HepG2 (cell line): ENCODE measurements around the gene TGM1. TPM values are rescaled to one million over a fixed set of nuclear protein-coding genes. Genes with fewer than 3 reads are reported as not detected.

Source experiments
- CCAR2 ChIP-seq: fragments of 200-400 bp; formaldehyde crosslinking; optimal IDR thresholded peaks from 2 replicates; pipeline ENCODE3; 2018; ENCODE audit warnings: low read depth, mild to moderate bottlenecking, low read length, moderate library complexity
- CHCHD3 ChIP-seq: sonication (generic); formaldehyde crosslinking; IDR thresholded peaks from 2 replicates; pipeline ENCODE4 v1.8.0; 2022; ENCODE audit warnings: mild to moderate bottlenecking, missing genetic modification reagents, moderate library complexity
- ISL2 ChIP-seq: sonication (generic); formaldehyde crosslinking; IDR thresholded peaks from 2 replicates; pipeline ENCODE4 v1.5.0; 2020; ENCODE audit warnings: missing genetic modification reagents
- NFKB2 ChIP-seq: sonication (generic); formaldehyde crosslinking; IDR thresholded peaks from 2 replicates; pipeline ENCODE4 v1.4.0; 2020; ENCODE audit warnings: missing genetic modification reagents, borderline replicate concordance
- RAD21 ChIP-seq: fragments of 450-650 bp; formaldehyde crosslinking; IDR thresholded peaks from 2 replicates; pipeline ENCODE4 v1.5.0; 2020; ENCODE audit warnings: mild to moderate bottlenecking
- THAP11 ChIP-seq: IDR thresholded peaks from 2 replicates; pipeline ENCODE4 v1.6.1; 2016; ENCODE audit warnings: missing biosample characterization, missing genetic modification reagents
- ZNF256 ChIP-seq: sonication (generic); formaldehyde crosslinking; conservative IDR thresholded peaks from 2 replicates; pipeline ENCODE4 v1.4.0; 2020; ENCODE audit warnings: missing genetic modification reagents
- ZNF446 ChIP-seq: sonication (generic); formaldehyde crosslinking; IDR thresholded peaks from 2 replicates; pipeline ENCODE4 v1.5.0; 2020; ENCODE audit warnings: mild to moderate bottlenecking, missing genetic modification reagents
- ZNF468 ChIP-seq: sonication (generic); formaldehyde crosslinking; IDR thresholded peaks from 2 replicates; pipeline ENCODE4 v1.8.0; 2022; ENCODE audit warnings: mild to moderate bottlenecking, moderate library complexity, missing genetic modification reagents
- ZNF616 ChIP-seq: sonication (generic); formaldehyde crosslinking; IDR thresholded peaks from 2 replicates; pipeline ENCODE4 v1.5.0; 2020; ENCODE audit warnings: low read depth, mild to moderate bottlenecking, missing genetic modification reagents
- ZNF891 ChIP-seq: sonication (generic); formaldehyde crosslinking; IDR thresholded peaks from 2 replicates; pipeline ENCODE4 v1.5.0; 2020; ENCODE audit warnings: mild to moderate bottlenecking, missing genetic modification reagents
- polyA plus RNA-seq, 8 experiments: library from polyadenylated mRNA; depleted of rRNA in 3 of 8; stranded (reverse) in 7 of 8; unstranded in 1 of 8; fragments of >200 nt; fragmentation: Illumina TruSeq in 4 of 8; extraction: Trizol in 4 of 8; gene quantifications; 2 replicates each; pipeline versions ENCODE4 v1.2.1 to v1.2.3, GENCODE V29; 2011 to 2016; ENCODE audit warnings: low read depth in 4 of 8, missing spikeins in 1 of 8, mixed read lengths in 1 of 8; ENCODE audit not compliant: insufficient read depth in 1 of 8
- total RNA-seq, 5 experiments: library from RNA; depleted of rRNA; stranded (reverse); fragments of >200 nt; fragmentation: Illumina TruSeq; extraction: Trizol; gene quantifications; 2 replicates each; pipeline ENCODE4 v1.2.3, GENCODE V29; 2016; ENCODE audit warnings: low read depth in 1 of 5
- TF ChIP-seq, protein P1 (sequence below): sonication (generic); formaldehyde crosslinking; IDR thresholded peaks from 2 replicates; pipeline ENCODE4 v1.4.0; 2020; ENCODE audit warnings: missing genetic modification reagents; ENCODE audit errors: not compliant biosample characterization
- TF ChIP-seq, protein P2 (sequence below): sonication (generic); formaldehyde crosslinking; IDR thresholded peaks from 2 replicates; pipeline ENCODE4 v1.5.0; 2020; ENCODE audit warnings: missing genetic modification reagents, mild to moderate bottlenecking, borderline replicate concordance
- TF ChIP-seq, protein P3 (sequence below), 2 experiments: fragments of 450-650 bp in 1 of 2; sonication (generic) in 1 of 2; formaldehyde crosslinking; IDR thresholded peaks; 2 replicates each; pipeline versions ENCODE4 v1.5.0 to v1.8.0; 2020 to 2022; ENCODE audit warnings: mild to moderate bottlenecking in 1 of 2, missing genetic modification reagents in 1 of 2
- TF ChIP-seq, protein P4 (sequence below): IDR thresholded peaks from 2 replicates; pipeline ENCODE4 v1.6.1; 2012; ENCODE audit warnings: low read depth, low read length, improper control_type of control experiment
- TF ChIP-seq, protein P5 (sequence below): sonication (generic); formaldehyde crosslinking; IDR thresholded peaks from 2 replicates; pipeline ENCODE4 v1.5.0; 2020; ENCODE audit warnings: missing genetic modification reagents, mild to moderate bottlenecking, borderline replicate concordance
- TF ChIP-seq, protein P6 (sequence below): sonication (generic); formaldehyde crosslinking; IDR thresholded peaks from 2 replicates; pipeline ENCODE4 v1.8.0; 2022; ENCODE audit warnings: missing genetic modification reagents, mild to moderate bottlenecking, inconsistent platforms, borderline replicate concordance
- TF ChIP-seq, protein P7 (sequence below): sonication (generic); formaldehyde crosslinking; IDR thresholded peaks from 2 replicates; pipeline ENCODE4 v1.4.0; 2020; ENCODE audit warnings: missing genetic modification reagents

Gene TGM1
- total and polyA plus RNA-seq, 2 of the 13 experiments (the other 11 are each of a cell fraction or from before 2014, with no cell fraction given), result 3.2 to 10.6 TPM

DNA sequence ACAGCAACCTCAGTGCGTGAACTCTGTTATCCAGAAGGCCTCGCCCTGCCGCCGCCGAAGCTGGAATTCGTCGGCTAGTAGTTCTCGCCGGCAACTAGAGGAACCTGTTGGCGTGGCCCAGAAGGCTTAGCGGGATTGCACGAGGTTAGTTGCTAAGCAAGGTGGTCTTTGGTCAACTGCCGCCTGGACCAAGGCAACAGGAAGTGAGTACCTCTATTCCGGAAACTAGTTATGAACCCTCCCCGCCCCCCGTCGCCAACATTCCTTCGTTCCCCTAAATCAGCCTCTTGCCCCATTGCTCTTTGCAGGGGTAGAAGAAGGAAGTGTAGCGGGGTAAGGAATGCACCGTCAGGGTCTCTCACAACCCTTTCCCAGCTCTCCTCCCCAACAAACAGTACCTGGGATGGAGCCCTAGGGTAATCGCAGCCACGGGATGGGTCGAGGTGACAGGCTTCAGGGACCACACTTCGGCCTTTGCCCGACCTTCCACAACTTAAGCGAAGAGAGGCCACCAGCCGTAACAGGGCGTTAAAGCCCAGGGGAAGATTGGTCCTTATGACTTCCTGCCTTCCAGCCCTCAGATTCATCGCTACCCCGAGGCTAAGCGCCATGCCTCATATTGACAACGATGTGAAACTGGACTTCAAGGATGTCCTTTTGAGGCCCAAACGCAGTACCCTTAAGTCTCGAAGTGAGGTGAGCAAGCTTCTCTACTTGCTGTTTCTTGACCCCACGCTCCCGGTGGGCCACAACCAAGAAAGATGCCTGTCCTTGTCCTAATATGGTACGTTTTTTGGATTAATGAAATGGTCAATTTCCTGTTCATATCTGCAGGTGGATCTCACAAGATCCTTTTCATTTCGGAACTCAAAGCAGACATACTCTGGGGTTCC, 30.1 kb downstream of the TGM1 start, which contains the start of gene GMPR2 (continued):
- TF ChIP-seq ZNF256 (peak; percentile 79; the same call in 1 of the 2 replicates), NFKB2 (CRISPR knock-in tag) (peak; percentile 95), ZNF891 (CRISPR knock-in tag) (peak; percentile 87), ZNF616 (peak; percentile 91), CCAR2 (peak; percentile 89), RAD21 (peak; percentile 49; the same call in 1 of the 2 replicates), ZNF446 (peak; percentile 57; the same call in 1 of the 2 replicates), ISL2 (CRISPR knock-in tag) (peak; percentile 62), THAP11 (CRISPR knock-in tag) (peak; percentile 95), ZNF468 (CRISPR knock-in tag) (0 out of 2 replicates have a peak, but pooled peaks have one; percentile 34), CHCHD3 (CRISPR knock-in tag) (peak; percentile 89; the same call in 1 of the 2 replicates)
- TF ChIP-seq, protein P1, sequence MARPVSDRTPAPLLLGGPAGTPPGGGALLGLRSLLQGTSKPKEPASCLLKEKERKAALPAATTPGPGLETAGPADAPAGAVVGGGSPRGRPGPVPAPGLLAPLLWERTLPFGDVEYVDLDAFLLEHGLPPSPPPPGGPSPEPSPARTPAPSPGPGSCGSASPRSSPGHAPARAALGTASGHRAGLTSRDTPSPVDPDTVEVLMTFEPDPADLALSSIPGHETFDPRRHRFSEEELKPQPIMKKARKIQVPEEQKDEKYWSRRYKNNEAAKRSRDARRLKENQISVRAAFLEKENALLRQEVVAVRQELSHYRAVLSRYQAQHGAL (CRISPR knock-in tag), result no peak
- TF ChIP-seq, protein P2, sequence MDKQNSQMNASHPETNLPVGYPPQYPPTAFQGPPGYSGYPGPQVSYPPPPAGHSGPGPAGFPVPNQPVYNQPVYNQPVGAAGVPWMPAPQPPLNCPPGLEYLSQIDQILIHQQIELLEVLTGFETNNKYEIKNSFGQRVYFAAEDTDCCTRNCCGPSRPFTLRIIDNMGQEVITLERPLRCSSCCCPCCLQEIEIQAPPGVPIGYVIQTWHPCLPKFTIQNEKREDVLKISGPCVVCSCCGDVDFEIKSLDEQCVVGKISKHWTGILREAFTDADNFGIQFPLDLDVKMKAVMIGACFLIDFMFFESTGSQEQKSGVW (CRISPR knock-in tag), result no peak; the same call in 1 of the 2 replicates
- TF ChIP-seq, protein P3, sequence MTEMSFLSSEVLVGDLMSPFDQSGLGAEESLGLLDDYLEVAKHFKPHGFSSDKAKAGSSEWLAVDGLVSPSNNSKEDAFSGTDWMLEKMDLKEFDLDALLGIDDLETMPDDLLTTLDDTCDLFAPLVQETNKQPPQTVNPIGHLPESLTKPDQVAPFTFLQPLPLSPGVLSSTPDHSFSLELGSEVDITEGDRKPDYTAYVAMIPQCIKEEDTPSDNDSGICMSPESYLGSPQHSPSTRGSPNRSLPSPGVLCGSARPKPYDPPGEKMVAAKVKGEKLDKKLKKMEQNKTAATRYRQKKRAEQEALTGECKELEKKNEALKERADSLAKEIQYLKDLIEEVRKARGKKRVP (CRISPR knock-in tag; IDR thresholded peaks at IDR 0.05), result peak in 1 of 2 experiments; percentile 73; a peak in 1 of 4 replicates
- TF ChIP-seq, protein P4, sequence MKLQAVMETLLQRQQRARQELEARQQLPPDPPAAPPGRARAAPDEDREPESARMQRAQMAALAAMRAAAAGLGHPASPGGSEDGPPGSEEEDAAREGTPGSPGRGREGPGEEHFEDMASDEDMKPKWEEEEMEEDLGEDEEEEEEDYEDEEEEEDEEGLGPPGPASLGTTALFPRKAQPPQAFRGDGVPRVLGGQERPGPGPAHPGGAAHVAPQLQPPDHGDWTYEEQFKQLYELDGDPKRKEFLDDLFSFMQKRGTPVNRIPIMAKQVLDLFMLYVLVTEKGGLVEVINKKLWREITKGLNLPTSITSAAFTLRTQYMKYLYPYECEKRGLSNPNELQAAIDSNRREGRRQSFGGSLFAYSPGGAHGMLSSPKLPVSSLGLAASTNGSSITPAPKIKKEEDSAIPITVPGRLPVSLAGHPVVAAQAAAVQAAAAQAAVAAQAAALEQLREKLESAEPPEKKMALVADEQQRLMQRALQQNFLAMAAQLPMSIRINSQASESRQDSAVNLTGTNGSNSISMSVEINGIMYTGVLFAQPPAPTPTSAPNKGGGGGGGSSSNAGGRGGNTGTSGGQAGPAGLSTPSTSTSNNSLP, result no peak
- TF ChIP-seq, protein P5, sequence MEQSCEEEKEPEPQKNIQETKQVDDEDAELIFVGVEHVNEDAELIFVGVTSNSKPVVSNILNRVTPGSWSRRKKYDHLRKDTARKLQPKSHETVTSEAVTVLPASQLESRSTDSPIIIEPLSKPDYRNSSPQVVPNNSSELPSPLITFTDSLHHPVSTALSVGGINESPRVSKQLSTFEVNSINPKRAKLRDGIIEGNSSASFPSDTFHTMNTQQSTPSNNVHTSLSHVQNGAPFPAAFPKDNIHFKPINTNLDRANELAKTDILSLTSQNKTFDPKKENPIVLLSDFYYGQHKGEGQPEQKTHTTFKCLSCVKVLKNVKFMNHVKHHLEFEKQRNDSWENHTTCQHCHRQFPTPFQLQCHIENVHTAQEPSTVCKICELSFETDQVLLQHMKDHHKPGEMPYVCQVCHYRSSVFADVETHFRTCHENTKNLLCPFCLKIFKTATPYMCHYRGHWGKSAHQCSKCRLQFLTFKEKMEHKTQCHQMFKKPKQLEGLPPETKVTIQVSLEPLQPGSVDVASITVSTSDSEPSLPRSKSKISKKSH, result peak; percentile 83
- TF ChIP-seq, protein P6, sequence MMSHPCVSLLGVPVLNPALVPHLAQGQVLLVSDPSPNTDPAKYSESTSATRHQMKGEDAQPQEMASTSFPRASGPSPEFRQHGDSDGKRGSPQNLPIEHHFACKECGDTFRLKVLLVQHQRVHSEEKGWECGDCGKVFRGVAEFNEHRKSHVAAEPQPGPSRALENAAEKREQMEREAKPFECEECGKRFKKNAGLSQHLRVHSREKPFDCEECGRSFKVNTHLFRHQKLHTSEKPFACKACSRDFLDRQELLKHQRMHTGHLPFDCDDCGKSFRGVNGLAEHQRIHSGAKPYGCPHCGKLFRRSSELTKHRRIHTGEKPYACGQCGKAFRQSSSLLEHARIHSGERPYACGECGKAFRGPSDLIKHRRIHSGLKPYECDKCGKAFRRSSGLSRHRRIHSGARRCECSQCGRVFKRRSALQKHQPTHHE (CRISPR knock-in tag), result peak; percentile 97
- TF ChIP-seq, protein P7, sequence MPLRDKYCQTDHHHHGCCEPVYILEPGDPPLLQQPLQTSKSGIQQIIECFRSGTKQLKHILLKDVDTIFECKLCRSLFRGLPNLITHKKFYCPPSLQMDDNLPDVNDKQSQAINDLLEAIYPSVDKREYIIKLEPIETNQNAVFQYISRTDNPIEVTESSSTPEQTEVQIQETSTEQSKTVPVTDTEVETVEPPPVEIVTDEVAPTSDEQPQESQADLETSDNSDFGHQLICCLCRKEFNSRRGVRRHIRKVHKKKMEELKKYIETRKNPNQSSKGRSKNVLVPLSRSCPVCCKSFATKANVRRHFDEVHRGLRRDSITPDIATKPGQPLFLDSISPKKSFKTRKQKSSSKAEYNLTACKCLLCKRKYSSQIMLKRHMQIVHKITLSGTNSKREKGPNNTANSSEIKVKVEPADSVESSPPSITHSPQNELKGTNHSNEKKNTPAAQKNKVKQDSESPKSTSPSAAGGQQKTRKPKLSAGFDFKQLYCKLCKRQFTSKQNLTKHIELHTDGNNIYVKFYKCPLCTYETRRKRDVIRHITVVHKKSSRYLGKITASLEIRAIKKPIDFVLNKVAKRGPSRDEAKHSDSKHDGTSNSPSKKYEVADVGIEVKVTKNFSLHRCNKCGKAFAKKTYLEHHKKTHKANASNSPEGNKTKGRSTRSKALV (CRISPR knock-in tag), result peak; percentile 24; the same call in 1 of the 2 replicates
